SK-N-SH treated with all-trans-retinoic acid at 6 μM for 48 hours (cell line): ENCODE measurements around the gene CHI3L1.

Experiments used
- ATAC-seq: fragments of 200-7000 bp; cut with Tn5 transposase; 3 replicates; pipeline ENCODE4 v1.9.1; 2020; ENCODE audit warnings: mild to moderate bottlenecking, moderate library complexity
- ARNTL ChIP-seq: fragments of 450-650 bp; formaldehyde crosslinking; IDR thresholded peaks from 2 replicates; pipeline ENCODE4 v1.5.0; 2020; ENCODE audit warnings: low read depth, mild to moderate bottlenecking, moderate library complexity, borderline replicate concordance
- BACH2 ChIP-seq: fragments of 250-450 bp; sonication (Bioruptor Pico); IDR thresholded peaks from 2 replicates; pipeline ENCODE4 v1.9.0; 2021; ENCODE audit warnings: mild to moderate bottlenecking, borderline replicate concordance
- CREB5 ChIP-seq: fragments of 250-450 bp; sonication (Bioruptor Pico); IDR thresholded peaks from 2 replicates; pipeline ENCODE4 v1.5.1; 2020; ENCODE audit warnings: low read depth, mild to moderate bottlenecking, moderate library complexity
- CSDC2 ChIP-seq: fragments of 250-450 bp; sonication (Bioruptor Pico); IDR thresholded peaks from 2 replicates; pipeline ENCODE4 v1.5.0; 2020; ENCODE audit warnings: mild to moderate bottlenecking, moderate library complexity
- GLIS3 ChIP-seq: fragments of 250-450 bp; sonication (Bioruptor Pico); IDR thresholded peaks from 2 replicates; pipeline ENCODE4 v1.5.0; 2020; ENCODE audit warnings: mild to moderate bottlenecking, moderate library complexity
- ISL1 ChIP-seq: fragments of 250-450 bp; sonication (Bioruptor Pico); IDR thresholded peaks from 2 replicates; pipeline ENCODE4 v2.1.2; 2022; ENCODE audit warnings: mild to moderate bottlenecking, moderate library complexity
- OSR1 ChIP-seq: fragments of 250-450 bp; sonication (Bioruptor Pico); IDR thresholded peaks from 2 replicates; pipeline ENCODE4 v1.8.0; 2022; ENCODE audit warnings: moderate library complexity, mild to moderate bottlenecking, inconsistent platforms
- PATZ1 ChIP-seq: fragments of 250-450 bp; sonication (Bioruptor Pico); IDR thresholded peaks from 2 replicates; pipeline ENCODE4 v1.8.0; 2020; ENCODE audit warnings: mild to moderate bottlenecking, moderate library complexity, borderline replicate concordance
- RARB ChIP-seq: fragments of 250-450 bp; sonication (Bioruptor Pico); IDR thresholded peaks from 2 replicates; pipeline ENCODE4 v1.8.0; 2021; ENCODE audit warnings: mild to moderate bottlenecking, moderate library complexity
- TCF4 ChIP-seq: fragments of 250-450 bp; sonication (Bioruptor Pico); IDR thresholded peaks from 2 replicates; pipeline ENCODE4 v1.8.0; 2021; ENCODE audit warnings: mild to moderate bottlenecking, moderate library complexity, borderline replicate concordance
- TOX ChIP-seq: fragments of 250-450 bp; sonication (Bioruptor Pico); IDR thresholded peaks from 2 replicates; pipeline ENCODE4 v1.8.0; 2021; ENCODE audit warnings: mild to moderate bottlenecking, moderate library complexity, borderline replicate concordance
- TSHZ2 ChIP-seq: fragments of 250-450 bp; sonication (Bioruptor Pico); IDR thresholded peaks from 2 replicates; pipeline ENCODE4 v1.5.0; 2020; ENCODE audit warnings: mild to moderate bottlenecking, moderate library complexity
- ZC3H10 ChIP-seq: fragments of 250-450 bp; sonication (Bioruptor Pico); IDR thresholded peaks from 2 replicates; pipeline ENCODE4 v1.5.1; 2021; ENCODE audit warnings: mild to moderate bottlenecking, moderate library complexity
- ZFP30 ChIP-seq: fragments of 450-650 bp; formaldehyde crosslinking; IDR thresholded peaks from 2 replicates; pipeline ENCODE4 v1.5.0; 2022; ENCODE audit warnings: mild to moderate bottlenecking, moderate library complexity
- ZNF565 ChIP-seq: fragments of 450-650 bp; formaldehyde crosslinking; conservative IDR thresholded peaks from 2 replicates; pipeline ENCODE4 v1.5.0; 2020; ENCODE audit warnings: low read depth, mild to moderate bottlenecking, moderate library complexity
- ZNF70 ChIP-seq: fragments of 450-650 bp; formaldehyde crosslinking; IDR thresholded peaks from 2 replicates; pipeline ENCODE4 v1.5.0; 2020; ENCODE audit warnings: mild to moderate bottlenecking, moderate library complexity
- ZNF8 ChIP-seq: fragments of 450-650 bp; formaldehyde crosslinking; IDR thresholded peaks from 2 replicates; pipeline ENCODE4 v1.5.0; 2020; ENCODE audit warnings: mild to moderate bottlenecking, moderate library complexity
- TF ChIP-seq, protein P1 (sequence below): fragments of 250-450 bp; sonication (Bioruptor Pico); IDR thresholded peaks from 2 replicates; pipeline ENCODE4 v1.8.0; 2021; ENCODE audit warnings: low read depth, mild to moderate bottlenecking, moderate library complexity, borderline replicate concordance

The CHI3L1 gene

DNA sequence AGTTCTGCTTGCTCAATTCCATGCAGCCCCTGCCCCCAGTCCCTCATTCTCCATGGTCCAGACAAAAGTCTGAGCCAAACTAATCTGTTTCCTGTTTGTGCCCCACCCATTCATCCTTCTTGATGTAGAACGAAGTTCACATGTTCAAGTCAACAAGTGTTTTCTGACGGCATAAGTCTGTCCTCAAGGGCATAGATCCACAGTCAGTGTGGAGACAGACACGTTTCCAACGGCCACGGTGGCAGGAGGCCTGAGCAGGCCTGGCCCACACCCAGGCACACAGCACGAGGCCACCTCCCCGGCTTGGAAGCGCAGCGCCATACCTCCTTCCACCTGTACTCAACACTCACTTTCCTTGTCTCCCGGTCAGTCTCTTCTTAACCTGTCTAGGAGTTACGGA is 42.9 kb downstream of the CHI3L1 start:
- no peak for TF ChIP-seq ISL1 (CRISPR knock-in tag)
- TF ChIP-seq RARB: no peak
- TF ChIP-seq TOX: no peak
- TF ChIP-seq BACH2 (CRISPR knock-in tag): no peak
- no peak for TF ChIP-seq ZFP30
- no peak for TF ChIP-seq ZNF565
- no peak for TF ChIP-seq ZNF70 (CRISPR knock-in tag)
- TF ChIP-seq ZNF8: no peak
- TF ChIP-seq PATZ1 (CRISPR knock-in tag): no peak
- TF ChIP-seq, protein P1, sequence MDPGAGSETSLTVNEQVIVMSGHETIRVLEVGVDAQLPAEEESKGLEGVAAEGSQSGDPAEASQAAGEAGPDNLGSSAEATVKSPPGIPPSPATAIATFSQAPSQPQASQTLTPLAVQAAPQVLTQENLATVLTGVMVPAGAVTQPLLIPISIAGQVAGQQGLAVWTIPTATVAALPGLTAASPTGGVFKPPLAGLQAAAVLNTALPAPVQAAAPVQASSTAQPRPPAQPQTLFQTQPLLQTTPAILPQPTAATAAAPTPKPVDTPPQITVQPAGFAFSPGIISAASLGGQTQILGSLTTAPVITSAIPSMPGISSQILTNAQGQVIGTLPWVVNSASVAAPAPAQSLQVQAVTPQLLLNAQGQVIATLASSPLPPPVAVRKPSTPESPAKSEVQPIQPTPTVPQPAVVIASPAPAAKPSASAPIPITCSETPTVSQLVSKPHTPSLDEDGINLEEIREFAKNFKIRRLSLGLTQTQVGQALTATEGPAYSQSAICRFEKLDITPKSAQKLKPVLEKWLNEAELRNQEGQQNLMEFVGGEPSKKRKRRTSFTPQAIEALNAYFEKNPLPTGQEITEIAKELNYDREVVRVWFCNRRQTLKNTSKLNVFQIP (CRISPR knock-in tag): no peak
- no peak for TF ChIP-seq OSR1 (CRISPR knock-in tag)
- TF ChIP-seq TCF4 (CRISPR knock-in tag): no peak
- TF ChIP-seq, all 23 proteins: peak for 0

GRCh38 chr1:203142684-203143408 is 43.7 kb downstream of the CHI3L1 start:
- no peak for ATAC-seq
- no peak for TF ChIP-seq RARB
- TF ChIP-seq ARNTL (CRISPR knock-in tag): no peak
- no peak for TF ChIP-seq ZC3H10 (CRISPR knock-in tag)

More for the DNA sequence above, 42.9 kb downstream of the CHI3L1 start:
- no peak for ATAC-seq

DNA sequence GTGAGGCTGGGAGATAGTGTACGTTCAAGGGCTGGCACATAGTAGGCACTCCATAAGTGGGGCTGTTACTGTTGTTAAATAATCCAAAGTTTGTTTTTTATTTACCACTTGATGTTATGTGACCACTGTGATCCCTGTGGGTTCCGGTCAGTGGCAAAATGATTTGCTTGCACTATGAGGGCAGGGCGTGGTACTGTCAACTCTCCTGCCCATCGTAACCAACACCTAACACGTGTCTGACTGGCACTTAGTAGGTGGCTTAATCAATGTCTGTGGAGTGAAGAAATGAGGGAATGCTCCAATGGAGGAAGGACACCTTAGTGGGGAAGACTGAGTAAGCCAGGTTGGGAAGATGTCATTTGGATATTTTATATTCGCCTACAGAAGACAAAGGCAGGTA is 44.4 kb downstream of the CHI3L1 start:
- TF ChIP-seq CSDC2: no peak
- TF ChIP-seq TOX: no peak
- no peak for TF ChIP-seq CREB5
- TF ChIP-seq RARB: no peak
- TF ChIP-seq GLIS3 (CRISPR knock-in tag): no peak
- ATAC-seq: no peak

DNA sequence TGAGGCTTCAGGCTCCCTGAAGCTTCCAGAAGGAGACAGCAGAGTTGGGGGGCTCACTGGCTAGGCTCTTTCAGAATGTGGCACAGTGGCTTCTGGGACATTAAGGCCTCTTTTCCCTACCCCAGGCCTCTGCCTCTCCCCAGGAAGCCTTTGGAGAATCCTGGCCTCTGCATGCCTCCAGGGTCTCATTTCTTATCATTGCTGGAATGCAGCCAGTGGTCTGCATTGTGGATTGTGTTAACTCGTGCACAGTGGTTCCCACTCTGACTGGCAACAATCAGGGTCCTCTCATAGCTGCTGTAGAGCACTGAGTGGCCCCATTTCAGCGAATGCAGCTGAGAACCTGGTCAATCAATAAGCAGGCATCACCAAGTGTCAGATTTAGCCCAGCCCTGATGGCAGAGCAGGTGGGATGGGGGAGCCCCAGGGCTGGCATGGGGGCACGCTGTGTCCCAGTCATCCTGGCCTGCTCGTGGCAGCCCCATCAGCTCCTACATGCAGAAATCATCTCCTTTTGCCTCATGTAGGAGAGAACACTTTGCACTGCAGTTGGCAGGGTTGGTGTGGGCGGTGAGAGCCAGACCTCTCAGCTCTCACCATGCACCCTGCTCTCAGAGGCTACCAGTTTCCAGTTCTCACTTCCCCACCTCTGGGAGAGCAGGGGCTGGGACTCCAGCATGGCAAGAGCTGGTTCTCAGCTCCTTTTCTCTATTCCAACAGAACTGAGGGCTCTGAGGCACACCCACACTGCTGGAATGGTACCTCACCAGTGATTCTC is 45.6 kb downstream of the CHI3L1 start:
- TF ChIP-seq TCF4 (CRISPR knock-in tag) (no peak), ZNF565 (no peak), BACH2 (CRISPR knock-in tag) (no peak), TSHZ2 (CRISPR knock-in tag) (no peak), ARNTL (CRISPR knock-in tag) (no peak), CREB5 (no peak)
- no peak; the same call in 2 of the 3 replicates for ATAC-seq
